ENCODE data around the gene RPP25.

GRCh38 chr15:74937272-74937589 is 19.3 kb downstream of the RPP25 start:
- TF ChIP-seq EZH2 (IDR thresholded peaks at IDR 0.05) (no peak), POLR2AphosphoS5 (IDR thresholded peaks at IDR 0.05; ENCODE audit: borderline replicate concordance, low read depth, low read length) (no peak)

Data from SK-N-MC (cell line).